NB4 (cell line): Measurements from ENCODE around the gene NRAP.

ENCODE experiments used
- MYC ChIP-seq: IDR thresholded peaks from 2 replicates; pipeline ENCODE4 v1.6.1; 2011; ENCODE audit warnings: low read depth, low read length
- POLR2A ChIP-seq: IDR thresholded peaks from 2 replicates; pipeline ENCODE4 v1.6.1; 2011; ENCODE audit warnings: mild to moderate bottlenecking; ENCODE audit not compliant: insufficient read length; ENCODE audit errors: extremely low read depth
- TF ChIP-seq, protein P1 (sequence below): IDR thresholded peaks from one replicate; pipeline ENCODE4 v1.5.1; 2012; ENCODE audit warnings: low read depth, low read length
- TF ChIP-seq, protein P2 (sequence below): IDR thresholded peaks from 2 replicates; pipeline ENCODE4 v1.6.1; 2011; ENCODE audit warnings: low read depth, low read length

DNA sequence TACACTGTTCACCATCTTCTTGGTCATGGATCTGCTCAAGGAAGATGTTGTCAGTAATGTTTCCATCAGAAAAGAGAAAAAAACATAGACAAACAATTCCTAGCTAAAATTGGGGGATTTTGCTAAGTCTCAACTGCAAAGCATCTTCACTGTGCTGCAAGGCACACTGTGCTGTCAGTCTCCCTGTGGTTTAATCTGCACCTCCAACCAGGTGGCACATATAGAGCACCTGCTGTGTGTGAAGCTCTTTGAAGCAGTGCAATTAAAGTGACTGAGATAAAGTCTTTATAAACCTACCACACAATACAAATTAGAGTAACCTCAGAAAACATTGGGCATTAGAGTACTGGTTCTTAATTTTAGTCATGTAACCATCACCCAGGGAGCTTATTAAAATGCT lies 6.3 kb downstream of the NRAP start:
- TF ChIP-seq POLR2A (no peak), MYC (no peak)
- TF ChIP-seq, protein P1, sequence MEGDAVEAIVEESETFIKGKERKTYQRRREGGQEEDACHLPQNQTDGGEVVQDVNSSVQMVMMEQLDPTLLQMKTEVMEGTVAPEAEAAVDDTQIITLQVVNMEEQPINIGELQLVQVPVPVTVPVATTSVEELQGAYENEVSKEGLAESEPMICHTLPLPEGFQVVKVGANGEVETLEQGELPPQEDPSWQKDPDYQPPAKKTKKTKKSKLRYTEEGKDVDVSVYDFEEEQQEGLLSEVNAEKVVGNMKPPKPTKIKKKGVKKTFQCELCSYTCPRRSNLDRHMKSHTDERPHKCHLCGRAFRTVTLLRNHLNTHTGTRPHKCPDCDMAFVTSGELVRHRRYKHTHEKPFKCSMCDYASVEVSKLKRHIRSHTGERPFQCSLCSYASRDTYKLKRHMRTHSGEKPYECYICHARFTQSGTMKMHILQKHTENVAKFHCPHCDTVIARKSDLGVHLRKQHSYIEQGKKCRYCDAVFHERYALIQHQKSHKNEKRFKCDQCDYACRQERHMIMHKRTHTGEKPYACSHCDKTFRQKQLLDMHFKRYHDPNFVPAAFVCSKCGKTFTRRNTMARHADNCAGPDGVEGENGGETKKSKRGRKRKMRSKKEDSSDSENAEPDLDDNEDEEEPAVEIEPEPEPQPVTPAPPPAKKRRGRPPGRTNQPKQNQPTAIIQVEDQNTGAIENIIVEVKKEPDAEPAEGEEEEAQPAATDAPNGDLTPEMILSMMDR = no peak
- TF ChIP-seq, protein P2, sequence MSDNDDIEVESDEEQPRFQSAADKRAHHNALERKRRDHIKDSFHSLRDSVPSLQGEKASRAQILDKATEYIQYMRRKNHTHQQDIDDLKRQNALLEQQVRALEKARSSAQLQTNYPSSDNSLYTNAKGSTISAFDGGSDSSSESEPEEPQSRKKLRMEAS = no peak
